GM12872 (cell line): Measurements from ENCODE around the gene SAMD4A.

ENCODE experiments used
- CTCF ChIP-seq: IDR thresholded peaks from 3 replicates; pipeline ENCODE4 v1.5.1; 2011; ENCODE audit warnings: low read depth, mild to moderate bottlenecking, low read length, moderate library complexity; ENCODE audit not compliant: insufficient read depth

The SAMD4A gene, protein sequence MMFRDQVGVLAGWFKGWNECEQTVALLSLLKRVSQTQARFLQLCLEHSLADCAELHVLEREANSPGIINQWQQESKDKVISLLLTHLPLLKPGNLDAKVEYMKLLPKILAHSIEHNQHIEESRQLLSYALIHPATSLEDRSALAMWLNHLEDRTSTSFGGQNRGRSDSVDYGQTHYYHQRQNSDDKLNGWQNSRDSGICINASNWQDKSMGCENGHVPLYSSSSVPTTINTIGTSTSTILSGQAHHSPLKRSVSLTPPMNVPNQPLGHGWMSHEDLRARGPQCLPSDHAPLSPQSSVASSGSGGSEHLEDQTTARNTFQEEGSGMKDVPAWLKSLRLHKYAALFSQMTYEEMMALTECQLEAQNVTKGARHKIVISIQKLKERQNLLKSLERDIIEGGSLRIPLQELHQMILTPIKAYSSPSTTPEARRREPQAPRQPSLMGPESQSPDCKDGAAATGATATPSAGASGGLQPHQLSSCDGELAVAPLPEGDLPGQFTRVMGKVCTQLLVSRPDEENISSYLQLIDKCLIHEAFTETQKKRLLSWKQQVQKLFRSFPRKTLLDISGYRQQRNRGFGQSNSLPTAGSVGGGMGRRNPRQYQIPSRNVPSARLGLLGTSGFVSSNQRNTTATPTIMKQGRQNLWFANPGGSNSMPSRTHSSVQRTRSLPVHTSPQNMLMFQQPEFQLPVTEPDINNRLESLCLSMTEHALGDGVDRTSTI

GRCh38 chr14:54566410-54567223 lies at the start of gene SAMD4A:
TSS of gene SAMD4A (plus strand) at chr14:54567128. CDS start at chr14:54567917, 789 bp downstream.
- TF ChIP-seq CTCF: no peak

DNA sequence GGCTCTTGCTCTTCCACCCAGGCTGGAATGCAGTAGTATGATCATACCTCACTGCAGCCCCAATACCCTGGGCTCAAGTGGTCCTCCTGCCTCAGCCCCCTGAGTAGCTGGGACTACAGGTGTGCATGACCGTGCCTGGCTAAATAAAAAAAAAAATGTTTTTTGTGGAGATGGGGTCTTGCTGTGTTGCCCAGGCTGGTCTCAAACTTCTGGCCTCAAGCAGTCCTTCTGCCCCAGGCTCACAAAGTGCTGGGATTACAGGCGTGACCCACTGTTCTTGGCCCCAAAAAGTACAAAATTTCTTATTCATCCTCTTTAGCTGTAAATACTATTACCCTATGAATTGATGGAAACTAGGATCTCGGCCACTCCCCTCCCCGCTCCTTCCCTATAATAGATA lies 42.5 kb upstream of the SAMD4A start:
- no peak for TF ChIP-seq CTCF

DNA sequence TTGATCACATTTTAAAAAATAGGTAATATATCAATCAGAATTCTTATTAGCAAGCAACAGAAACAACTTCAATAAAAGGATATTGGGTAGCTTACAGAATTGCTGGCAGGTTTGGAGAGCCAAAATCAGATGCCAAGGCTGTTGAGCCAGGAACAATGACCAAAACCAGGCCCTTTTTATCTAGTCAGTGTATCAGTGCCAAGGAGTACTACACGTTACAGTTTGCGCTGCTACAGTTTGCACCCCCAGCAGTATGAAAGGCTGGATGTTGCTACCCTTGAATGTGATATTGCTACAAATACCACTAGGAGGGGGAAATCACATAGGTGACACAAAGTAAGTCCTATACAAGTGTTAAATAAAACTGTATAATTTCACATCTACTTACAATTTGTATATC lies 38.0 kb upstream of the SAMD4A start:
- TF ChIP-seq CTCF: no peak

DNA sequence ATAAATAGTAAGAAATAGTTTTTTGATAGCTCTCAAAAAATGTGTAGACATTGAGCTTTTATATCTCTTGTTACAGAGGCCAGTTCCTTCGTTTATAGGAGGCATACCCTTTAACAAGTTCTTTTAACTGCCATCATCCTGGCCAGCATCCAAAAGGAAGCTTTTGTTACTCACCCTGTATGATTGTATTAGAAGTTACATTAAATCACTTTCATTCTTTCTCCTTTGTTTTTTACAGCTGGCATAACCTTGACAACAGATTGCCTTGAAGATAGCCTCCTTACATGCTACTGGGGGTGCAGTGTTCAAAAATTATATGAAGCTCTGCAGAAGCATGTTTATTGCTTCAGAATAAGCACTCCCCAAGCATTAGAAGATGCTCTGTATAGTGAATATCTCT lies 37.1 kb upstream of the SAMD4A start:
- TF ChIP-seq CTCF: no peak

GRCh38 chr14:54532111-54533012 lies 34.6 kb upstream of the SAMD4A start:
- TF ChIP-seq CTCF: no peak

- TF ChIP-seq CTCF: no peak
Measured at GRCh38 chr14:54533100-54533499, 33.8 kb upstream of the SAMD4A start.
